GM19467 (cell line): Measurements from ENCODE around the gene CDC42BPB.
"Not testable (repeated sequence)": the region's sequence is repeated elsewhere in the genome, so short reads cannot be mapped to it uniquely, and the experiment has no call there.

Source experiments
- ATAC-seq: cut with Tn5 transposase; IDR thresholded peaks from one replicate; pipeline ENCODE4 v1.9.1; 2021; ENCODE audit warnings: mild to moderate bottlenecking, moderate library complexity; ENCODE audit not compliant: unreplicated experiment

Gene CDC42BPB

DNA sequence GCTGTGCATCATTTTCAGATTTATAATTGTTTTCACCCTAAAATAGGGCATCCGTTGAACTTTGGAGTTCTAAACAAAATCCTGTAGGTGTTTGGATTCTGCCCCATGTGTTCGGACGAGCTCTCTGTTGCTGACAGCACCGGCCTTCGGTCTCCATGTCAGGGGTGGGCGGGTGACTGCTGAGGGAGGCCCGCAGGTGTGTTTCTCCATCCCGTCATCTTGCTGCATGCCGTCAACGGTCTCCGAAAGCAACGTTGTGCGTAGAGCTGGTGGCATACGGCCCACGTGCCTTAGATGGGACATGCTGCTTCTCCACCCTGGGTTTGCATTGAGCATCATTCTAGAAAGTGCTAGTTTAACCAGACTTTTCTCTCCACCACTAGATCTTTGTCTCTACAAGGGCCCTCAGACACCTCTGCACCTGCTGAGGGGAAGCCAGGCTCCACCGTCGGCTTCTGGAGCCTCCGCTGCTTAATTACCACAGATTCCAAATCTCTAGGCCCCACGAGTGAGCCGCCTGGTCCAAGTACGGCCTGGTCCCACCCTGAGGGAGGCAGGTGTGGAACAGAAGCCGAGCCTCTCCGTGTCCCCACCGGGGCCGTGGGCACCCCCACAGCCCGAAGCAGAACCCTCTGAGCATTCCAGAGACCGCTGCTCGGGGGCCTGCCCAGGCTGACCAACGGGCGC, 150.6 kb downstream of the CDC42BPB start:
- no peak for ATAC-seq

DNA sequence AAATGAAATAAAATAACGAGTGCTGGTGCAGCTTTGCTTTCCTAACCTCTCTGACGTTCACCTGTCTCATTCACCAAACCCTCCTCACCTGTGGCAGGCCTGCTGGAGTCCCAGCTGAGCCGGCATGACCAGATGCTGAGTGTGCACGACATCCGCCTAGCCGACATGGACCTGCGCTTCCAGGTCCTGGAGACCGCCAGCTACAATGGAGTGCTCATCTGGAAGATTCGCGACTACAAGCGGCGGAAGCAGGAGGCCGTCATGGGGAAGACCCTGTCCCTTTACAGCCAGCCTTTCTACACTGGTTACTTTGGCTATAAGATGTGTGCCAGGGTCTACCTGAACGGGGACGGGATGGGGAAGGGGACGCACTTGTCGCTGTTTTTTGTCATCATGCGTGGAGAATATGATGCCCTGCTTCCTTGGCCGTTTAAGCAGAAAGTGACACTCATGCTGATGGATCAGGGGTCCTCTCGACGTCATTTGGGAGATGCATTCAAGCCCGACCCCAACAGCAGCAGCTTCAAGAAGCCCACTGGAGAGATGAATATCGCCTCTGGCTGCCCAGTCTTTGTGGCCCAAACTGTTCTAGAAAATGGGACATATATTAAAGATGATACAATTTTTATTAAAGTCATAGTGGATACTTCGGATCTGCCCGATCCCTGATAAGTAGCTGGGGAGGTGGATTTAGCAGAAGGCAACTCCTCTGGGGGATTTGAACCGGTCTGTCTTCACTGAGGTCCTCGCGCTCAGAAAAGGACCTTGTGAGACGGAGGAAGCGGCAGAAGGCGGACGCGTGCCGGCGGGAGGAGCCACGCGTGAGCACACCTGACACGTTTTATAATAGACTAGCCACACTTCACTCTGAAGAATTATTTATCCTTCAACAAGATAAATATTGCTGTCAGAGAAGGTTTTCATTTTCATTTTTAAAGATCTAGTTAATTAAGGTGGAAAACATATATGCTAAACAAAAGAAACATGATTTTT, 151.9 kb downstream of the CDC42BPB start:
- ATAC-seq: no peak

DNA sequence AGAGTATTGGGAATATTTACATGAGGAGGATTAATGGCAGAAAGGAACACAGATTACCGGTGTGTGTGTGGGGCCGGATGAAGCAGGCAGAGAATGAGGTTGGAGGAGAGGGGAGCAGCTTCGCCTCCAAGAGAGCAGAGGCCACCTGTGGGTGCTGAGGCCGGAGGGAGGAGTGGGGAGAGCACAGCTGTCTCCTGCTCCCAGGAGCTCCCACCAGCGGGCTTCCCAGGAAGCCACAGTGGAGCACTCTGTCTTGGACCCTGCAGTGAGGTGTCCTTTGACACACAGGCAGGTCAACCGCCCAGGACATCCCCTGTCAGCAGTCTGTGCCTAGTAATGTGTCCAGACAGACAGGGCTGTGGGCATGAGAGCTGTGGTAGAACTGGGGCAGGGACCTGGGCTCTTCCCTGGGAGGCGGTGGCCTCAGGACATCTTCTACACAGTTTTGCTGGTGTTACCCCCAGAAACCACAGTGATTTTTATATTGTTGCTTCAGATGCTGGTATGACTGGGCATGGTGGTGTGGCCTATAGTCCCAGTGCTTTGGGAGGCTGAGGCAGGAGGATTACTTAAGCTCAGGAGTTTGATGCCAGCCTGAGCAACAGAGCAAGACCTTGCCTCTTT, 153.3 kb downstream of the CDC42BPB start:
- ATAC-seq: no peak

DNA sequence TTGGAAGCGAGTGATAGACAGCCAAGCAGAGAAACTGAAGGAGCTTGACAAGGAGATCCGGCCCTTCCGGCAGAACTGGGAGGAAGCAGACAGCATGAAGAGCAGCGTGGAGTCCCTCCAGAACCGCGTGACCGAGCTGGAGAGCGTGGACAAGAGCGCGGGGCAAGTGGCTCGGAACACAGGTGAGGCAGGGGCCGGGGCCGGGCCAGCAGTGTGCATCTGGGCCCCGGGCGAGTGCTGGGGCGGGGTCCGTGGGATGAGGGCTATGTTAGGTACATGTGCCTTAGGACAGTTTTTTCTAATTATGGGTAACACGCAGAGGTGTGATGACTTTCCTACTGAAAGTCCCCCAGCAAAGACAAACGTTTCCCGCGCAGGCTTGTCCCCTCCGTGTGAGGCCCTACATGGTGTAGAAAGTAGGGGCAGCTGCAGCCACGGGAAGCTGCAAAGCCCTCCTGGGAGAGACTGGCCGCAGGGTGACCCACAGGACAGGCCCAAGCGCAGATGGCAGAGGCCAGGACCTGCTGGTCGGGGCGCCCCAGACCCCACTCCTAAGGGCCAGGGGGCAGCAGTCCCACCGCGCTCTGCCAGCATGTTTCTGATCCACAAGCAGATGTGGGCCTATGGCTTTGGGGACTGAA, 154.0 kb downstream of the CDC42BPB start:
- no peak for ATAC-seq

DNA sequence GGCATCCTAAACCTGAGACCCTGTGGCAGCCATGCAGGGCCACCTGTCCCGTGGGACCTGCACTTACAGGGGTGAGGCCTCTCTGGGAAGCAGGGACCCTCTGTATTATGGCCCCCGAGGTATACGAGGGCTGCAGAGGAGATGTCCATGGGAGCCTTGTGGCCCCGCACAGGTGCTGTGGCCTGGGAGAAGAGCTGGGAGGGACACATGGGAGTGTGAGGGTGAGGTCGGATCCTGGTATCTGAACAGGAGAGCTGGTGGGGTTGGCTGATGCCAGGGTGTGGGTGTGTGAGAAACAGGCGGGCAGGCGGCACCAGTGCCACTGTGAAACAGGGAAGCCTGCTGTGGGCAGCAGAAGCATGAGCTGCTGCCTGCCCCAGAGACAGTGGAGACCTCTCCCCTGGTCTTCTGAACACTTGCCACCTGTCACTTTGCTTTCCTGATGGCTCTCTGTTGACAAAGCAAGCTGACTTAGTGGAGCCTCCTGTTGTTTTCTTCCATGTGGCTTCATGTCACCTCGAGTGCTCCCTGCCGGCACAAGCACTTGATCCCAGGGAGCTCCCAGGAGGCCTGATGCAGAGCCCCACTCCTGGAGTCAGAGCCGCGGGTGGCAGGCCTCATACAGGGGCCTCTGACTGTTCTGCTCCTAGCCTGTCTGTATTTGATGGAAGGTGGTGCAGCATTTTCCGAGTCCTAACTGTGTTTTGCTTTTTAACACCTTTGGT, 154.7 kb downstream of the CDC42BPB start:
- no peak for ATAC-seq

DNA sequence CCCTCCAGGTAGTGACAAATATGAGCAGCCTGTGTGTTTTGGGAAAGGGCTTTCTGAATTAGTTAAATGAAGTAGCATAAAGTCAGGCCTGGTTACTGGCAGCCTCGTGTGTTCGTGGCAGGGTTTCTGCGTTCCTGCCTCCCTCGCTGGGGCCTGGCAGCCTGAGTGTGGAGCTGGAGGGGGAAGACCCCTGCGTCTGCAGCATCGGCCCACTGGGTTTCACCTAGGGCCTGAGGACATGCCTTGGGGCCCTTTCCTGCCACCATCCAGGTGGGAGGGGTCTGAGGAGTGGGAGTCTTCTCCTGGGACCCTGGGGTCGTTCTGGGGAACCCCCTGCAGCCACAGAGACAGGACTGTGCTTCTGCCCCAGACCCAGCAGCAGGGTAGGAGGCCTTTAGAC, 155.3 kb downstream of the CDC42BPB start:
- ATAC-seq: peak; percentile 8

DNA sequence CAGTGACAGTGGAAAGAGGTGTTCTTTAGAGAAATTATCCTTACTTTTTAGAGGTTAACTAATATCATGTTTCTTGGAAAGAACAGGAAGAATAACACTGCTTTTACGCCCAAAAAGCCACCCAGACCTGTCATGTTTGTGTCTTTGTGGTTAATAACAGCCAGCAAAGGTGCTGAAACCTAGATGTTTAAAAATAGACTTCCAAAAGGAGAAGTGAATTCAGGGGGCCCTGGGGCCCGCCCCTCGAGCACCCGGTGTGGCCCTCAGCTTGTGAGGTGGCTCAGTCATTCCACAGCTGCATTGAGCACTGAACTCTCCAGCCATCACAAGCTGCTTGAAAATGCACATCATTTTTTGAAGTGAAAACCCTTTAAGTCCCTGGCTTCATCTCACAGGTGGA, 155.7 kb downstream of the CDC42BPB start:
- ATAC-seq: peak; percentile 66

DNA sequence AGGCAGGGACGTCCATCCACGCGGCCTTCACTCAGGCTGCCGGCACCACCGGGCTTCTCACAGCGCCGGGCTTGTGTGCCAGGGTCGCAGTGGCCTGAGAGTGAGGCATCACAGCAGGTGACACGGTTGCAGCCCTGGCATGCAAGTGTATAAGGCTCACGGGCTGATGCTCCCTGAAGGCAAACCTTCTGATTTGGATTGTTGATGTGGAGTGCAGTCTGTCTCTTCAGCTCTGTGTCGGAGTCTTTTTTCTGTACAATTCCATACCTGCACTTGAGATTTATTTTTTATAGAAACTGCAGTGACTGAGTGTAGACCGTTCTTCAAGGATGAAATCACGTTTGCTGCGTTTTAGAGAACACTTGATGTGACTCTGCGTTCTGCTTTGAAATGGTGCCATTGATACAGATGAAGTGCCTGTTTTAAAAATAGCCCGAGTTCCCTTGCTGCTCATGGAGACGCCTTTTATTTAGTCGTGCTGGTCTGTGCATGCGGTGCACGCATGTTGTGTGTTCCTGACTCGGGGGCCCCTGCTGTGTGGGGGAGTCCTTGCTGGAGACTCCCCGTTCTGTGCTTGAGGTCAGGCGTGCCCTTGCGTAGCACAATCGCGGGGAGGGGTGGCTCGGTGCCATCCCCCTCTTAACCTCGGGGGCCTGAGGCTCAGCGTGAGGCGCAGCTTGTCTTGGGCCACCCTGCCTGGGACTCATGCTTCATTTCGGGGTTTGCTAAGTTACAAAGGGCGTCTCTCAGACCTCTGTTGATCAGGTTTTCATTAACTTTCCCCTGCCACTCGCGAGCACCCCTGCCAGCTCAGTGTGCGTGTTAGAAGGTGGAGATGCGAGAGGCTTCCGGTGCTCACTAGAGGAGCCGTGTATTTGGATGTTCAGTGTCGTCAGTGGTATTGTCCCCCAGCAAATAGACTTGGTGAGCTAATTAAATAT, 156.4 kb downstream of the CDC42BPB start:
- ATAC-seq: peak; percentile 42

DNA sequence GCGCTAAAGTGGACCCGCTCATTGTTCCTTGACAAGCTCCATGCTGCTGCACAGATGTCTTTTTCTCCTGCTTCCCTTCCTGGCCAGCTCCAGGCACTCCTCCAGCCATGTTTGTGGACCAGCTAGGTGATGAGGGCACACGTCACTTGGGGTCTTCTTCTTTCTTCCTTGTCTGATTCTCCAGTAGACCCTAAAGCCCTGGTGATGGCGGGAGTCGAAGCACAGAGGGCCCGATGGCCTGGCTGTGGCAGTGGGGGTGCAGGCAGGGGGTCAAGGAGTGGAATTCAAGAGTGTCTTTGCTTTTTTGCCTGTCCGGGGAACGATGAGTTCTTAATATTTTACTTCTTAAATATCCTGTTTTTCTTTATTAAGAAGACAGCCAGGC, 157.8 kb downstream of the CDC42BPB start:
- no peak for ATAC-seq

DNA sequence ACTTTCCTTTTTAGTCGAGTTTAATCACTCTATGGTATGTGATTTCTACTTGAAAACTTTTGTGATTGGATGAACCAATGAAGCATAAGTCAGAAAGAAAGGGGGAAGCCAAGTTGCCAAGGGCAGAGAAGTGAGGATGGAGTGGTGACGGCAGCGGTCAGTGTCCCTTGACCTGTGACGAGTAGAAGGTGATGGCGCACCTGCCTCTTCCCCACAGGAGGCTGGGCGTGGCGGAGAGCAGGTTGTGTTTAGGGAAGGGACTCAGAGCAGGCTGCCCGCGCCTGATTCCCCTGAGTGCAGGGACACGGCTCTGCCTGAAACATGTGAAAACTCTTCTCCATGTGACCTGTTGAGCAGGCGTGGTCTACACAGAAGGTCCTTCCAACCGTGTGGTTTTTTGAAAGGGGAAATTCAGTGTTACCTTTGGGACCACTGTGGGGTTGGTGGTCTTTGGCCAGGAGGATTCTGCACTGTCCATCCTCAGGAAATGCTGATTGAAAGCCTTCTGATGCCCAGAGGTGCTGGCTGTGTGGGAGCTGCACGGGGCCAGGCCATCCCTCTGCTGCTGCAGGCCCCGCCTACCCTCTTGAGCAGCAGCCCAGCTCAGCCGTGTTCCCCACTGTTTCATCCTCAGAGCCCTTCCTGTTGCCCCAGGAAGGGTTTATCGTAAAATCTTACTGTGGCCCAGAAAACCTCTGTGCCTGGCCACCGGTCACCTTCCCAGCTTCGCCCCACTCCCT, 158.4 kb downstream of the CDC42BPB start:
- ATAC-seq: no peak

DNA sequence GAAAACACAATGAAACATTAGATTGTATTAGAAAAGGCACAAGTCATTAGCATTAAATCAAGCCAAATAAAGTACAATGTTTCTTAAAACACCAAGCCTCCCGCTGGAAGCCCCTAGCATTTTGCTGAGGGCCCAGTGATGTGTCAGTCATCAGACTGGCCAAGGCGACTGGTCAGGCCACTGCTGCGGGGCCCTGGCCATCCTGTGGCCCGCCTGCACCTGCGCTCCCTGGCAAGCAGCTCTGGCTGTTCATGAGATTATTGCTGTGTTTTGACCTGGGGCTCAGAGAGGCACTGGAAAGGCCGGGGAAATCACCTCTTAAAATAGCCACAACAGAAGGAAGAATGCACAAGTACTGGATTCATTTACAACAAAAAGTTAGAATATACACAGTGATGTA, 159.1 kb downstream of the CDC42BPB start:
- ATAC-seq: no peak

DNA sequence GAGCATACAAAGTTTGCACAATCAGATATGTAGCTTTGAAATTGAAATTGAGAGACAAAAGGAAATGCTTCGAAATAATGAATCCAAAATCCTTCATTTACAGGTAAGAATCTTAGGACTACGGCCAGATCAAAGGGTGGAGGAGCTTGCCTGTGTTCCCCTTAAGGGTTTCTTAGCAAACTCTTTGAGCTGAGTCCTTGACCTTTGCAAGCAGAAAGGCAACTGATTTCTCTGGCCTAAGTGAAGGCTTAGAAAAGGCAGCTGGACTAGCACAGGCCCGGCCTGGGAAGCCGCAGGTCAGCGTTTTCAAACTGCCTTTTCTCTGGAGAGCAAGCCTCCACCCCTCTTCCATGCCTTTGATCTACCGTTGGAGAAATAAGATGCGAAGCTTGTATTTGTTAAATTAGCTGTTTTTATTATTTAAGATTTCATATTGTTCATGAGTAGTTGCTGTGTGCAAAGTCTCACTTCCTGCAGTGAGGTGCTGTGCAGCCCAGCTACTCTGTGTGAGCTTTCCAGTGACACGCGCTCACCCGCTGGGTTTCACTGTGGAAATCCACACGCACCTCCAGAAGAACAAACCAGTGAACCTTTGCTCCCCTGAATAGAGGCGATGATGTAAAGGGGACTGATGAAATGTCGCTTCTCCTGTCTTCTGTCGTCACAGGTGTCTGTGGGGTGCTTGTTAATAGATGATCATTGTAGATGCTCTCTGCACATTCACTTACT, 159.9 kb downstream of the CDC42BPB start:
- no peak for ATAC-seq

DNA sequence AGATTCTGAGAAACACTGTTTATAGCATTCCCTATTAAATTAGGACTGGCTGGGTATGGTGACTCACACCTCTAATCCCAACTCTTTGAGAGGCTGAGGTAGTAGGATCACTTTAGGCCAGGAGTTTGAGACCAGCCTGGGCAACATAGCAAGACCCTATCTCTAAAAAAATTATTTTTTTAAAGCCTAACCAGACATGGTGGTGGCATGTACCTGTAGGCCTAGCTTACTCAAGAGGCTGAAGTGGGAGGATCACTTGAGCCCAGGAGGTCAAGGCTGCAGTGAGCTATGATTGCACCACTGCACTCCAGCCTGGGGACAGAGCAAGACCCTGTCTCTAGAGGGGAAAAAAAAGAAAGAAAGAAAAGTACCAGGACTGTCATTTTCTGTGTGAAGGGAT, 160.6 kb downstream of the CDC42BPB start:
- ATAC-seq: not testable (repeated sequence)

DNA sequence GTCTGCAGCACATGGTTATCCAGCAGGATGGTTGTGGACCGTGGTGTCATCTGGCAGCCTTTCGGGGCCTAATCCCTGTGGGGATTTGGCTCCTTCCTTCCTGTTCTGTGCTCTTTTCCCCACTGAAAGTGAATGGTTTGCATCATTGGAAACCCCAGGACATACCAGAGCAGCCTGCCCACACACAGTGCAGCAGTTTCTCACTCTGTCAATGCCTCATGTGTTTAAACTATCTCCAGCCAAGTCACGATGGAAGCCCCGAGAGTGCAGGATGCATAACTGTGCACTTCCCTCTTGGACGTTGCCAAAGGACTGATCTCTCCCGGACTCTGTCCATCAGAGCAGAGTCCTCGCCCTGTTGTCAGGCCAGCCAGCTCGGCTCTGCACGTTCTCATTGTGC, 163.9 kb downstream of the CDC42BPB start:
- no peak for ATAC-seq

DNA sequence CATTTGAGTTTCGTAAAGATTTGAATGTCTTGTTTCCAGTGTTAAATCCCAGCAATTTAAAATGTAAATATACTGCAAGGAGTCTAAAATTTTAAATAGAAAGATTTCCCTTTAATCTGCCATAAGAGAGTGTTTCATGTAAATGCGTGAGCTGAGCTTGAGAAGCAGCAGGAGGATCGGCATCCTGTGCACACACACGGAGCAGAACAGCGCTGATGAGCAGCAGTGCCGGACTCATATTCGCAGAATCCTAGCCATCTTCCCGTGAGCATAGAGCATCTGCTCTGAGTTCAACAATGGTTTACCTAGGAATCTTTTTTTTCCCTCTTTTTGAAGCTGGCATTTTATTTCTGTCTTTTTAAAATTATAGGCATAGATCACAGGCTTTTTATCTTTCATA, 164.7 kb downstream of the CDC42BPB start:
- no peak for ATAC-seq

DNA sequence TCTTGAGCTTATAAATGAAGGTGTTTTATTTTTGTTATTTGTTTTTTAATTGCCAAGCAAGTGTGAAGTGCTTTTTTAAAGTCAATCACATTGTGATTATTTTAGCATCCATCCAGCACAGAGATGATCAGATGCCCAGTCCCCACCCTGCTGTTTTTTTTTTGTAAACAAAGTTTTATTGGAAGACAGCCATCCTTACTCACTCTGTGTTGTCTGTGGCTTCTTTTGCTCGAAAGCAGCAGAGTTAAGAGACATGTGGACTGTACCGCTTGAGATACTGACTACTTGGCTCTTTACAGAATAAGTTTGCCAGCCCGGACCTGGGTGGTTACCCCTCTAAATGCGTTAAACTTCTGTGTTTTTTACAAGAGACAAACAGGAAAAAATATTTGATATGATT, 165.8 kb downstream of the CDC42BPB start:
- no peak for ATAC-seq

DNA sequence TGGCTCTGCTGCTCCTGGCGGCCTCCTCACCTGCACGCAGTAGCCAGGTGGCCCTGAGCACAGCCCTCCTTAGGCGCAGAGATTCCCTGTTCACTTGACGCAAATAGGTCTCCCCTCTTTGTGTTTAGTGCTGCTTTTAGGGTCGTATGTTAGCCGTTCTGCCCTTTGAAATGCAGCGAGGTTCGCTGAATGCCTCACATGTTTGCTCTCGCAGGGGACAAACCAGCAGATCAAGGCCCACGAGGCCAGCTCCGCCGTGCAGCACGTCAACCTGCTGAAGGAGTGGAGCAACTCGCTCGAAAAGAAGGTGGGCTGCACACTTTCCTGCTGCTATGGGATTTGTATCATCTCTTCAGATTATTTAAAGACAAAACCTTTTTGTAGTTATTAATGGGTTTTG, 166.2 kb downstream of the CDC42BPB start:
- no peak for ATAC-seq

DNA sequence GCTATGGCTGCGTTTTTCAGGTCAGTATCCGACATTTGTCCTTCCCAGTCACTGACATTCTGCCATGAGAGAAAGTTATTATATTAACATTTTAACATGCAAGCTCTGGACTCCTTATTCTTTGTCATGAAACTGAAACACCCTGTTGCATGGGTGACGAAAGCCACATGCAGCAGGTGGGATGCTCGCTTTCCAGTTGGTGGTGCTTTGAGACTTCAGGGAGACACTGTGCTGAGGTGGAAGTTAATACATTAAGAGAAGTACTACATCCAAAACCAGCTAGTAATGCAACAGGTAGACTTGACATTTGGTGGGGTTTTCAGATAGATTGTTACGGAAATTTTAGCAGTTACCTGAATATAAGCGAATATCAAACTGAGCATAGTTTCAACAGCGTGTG, 167.7 kb downstream of the CDC42BPB start:
- ATAC-seq: no peak
